Stomach (tissue), 9 donors: Measurements from ENCODE around the gene DNAJA3. TPM values are rescaled to one million over a fixed set of nuclear protein-coding genes. Genes with fewer than 3 reads are reported as not detected.

Experiments
- DNase-seq, 2 donors: peaks; one replicate each; pipeline versions ENCODE4 v3.0.0 to v3.0.0-alpha.2; 2013 to 2019
- H3K27ac ChIP-seq, 5 donors: fragments of 200-600 bp in 4 of 5; sonication (generic) in 4 of 5; one replicate each; pipeline ENCODE4 v1.5.1; 2013 to 2019; ENCODE audit warnings: mild to moderate bottlenecking in 1 of 5, moderate library complexity in 1 of 5
- H3K27me3 ChIP-seq, 3 donors: fragments of 200-600 bp; sonication (generic); one replicate each; pipeline ENCODE4 v1.5.1; 2017 to 2019; ENCODE audit warnings: mixed run types in 1 of 3
- H3K36me3 ChIP-seq, 4 donors: fragments of 200-600 bp; sonication (generic); 1 replicate in 3 of 4; 2 replicates in 1 of 4; pipeline ENCODE4 v1.5.1; 2016 to 2019
- H3K4me1 ChIP-seq, 4 donors: fragments of 200-600 bp; sonication (generic); one replicate each; pipeline ENCODE4 v1.5.1; 2016 to 2019
- H3K4me3 ChIP-seq, 4 donors: fragments of 200-600 bp; sonication (generic) in 3 of 4; one replicate each; pipeline ENCODE4 v1.5.1; 2016 to 2019; ENCODE audit warnings: mild to moderate bottlenecking in 1 of 4
- H3K9me3 ChIP-seq, 4 donors: fragments of 200-600 bp; sonication (generic); one replicate each; pipeline ENCODE4 v1.5.1; 2016 to 2019
- CTCF ChIP-seq, 7 experiments: fragments of 450-650 bp in 4 of 7; fragments of 200-600 bp in 3 of 7; sonication (generic) in 3 of 7; IDR thresholded peaks; one replicate each; pipeline ENCODE4 v1.5.1; 2016 to 2019; ENCODE audit warnings: antibody characterized with exemption in 7 of 7, control low read depth in 2 of 7, mild to moderate bottlenecking in 1 of 7
- EP300 ChIP-seq: sonication (generic); formaldehyde crosslinking; IDR thresholded peaks from one replicate; pipeline ENCODE4 v1.6.1; 2017; ENCODE audit warnings: antibody characterized with exemption
- POLR2A ChIP-seq, 4 donors: fragments of 450-650 bp; IDR thresholded peaks; one replicate each; pipeline ENCODE4 v1.6.1; 2016; ENCODE audit warnings: antibody characterized with exemption in 4 of 4, control low read depth in 2 of 4, mild to moderate bottlenecking in 1 of 4, moderate library complexity in 1 of 4
- POLR2AphosphoS5 ChIP-seq, 3 donors: sonication (generic); formaldehyde crosslinking; IDR thresholded peaks; one replicate each; pipeline ENCODE4 v1.6.1; 2016; ENCODE audit warnings: antibody characterized with exemption in 3 of 3
- WGBS, 5 donors: extraction: QIAGEN DNeasy Blood & Tissue Kit in 3 of 5; methylation state at CpG; one replicate each; pipeline versions ENCODE4 v1.1.5 to v1.1.7; 2013 to 2018; 5-methylcytosine and 5-hydroxymethylcytosine counted together
- intact Hi-C: fragments of 100-400 bp; cut with DNase I; formaldehyde crosslinking; loops from one replicate; pipeline ENCODE4 v1.15.1; 2023; ENCODE audit warnings: low total_unique reads
- polyA plus RNA-seq, 3 donors: library from polyadenylated mRNA; stranded (reverse); fragments of 200-250 nt; gene quantifications; one replicate each; pipeline ENCODE4 v1.2.3, GENCODE V29; 2013
- total RNA-seq, 5 donors: library from RNA; depleted of rRNA; stranded (reverse); fragments of >200 nt; gene quantifications; one replicate each; pipeline versions ENCODE4 v1.1.0 to v1.2.3, GENCODE V29; 2014 to 2016
- donor health status: healthy with polysubstance abuse.
- donor health status: Bipolar disorder and iron deficiency.
- donor health status: healthy.

DNAJA3 gene
- total and polyA plus RNA-seq, 8 donors, result 18.8 to 53.0 (median 29.2) TPM

- no peak overlapping the region for H3K4me3 ChIP-seq
- WGBS, 5 donors, result 82 to 89% (median 87%) methylated on average over 17 to 24 of the region's 24 CpGs
- H3K4me1 ChIP-seq, result peaks cover 4 to 18% (median 5%) of the 10 kb centered on the region in 4 donors
- peaks cover 35 to 92% (median 84%) of the 10 kb centered on the region in 4 donors for H3K36me3 ChIP-seq
- no peak overlapping the region for H3K27ac ChIP-seq
- no peak for DNase-seq
- TF ChIP-seq CTCF (IDR thresholded peaks at IDR 0.05), result no peak
- TF ChIP-seq EP300, result no peak
- TF ChIP-seq POLR2AphosphoS5 (IDR thresholded peaks at IDR 0.05), result no peak
- TF ChIP-seq POLR2A (IDR thresholded peaks at IDR 0.05), result no peak
- intact Hi-C loops, result loop anchor here (5.0 kb wide), 1 partner anchor 46 kb away; no protein-coding TSS in a partner anchor
- H3K9me3 ChIP-seq, result no peaks in the 10 kb centered on the region
- no peaks in the 10 kb centered on the region for H3K27me3 ChIP-seq
Measured at GRCh38 chr16:4403133-4403949, 22.3 kb upstream of the DNAJA3 start.

DNA sequence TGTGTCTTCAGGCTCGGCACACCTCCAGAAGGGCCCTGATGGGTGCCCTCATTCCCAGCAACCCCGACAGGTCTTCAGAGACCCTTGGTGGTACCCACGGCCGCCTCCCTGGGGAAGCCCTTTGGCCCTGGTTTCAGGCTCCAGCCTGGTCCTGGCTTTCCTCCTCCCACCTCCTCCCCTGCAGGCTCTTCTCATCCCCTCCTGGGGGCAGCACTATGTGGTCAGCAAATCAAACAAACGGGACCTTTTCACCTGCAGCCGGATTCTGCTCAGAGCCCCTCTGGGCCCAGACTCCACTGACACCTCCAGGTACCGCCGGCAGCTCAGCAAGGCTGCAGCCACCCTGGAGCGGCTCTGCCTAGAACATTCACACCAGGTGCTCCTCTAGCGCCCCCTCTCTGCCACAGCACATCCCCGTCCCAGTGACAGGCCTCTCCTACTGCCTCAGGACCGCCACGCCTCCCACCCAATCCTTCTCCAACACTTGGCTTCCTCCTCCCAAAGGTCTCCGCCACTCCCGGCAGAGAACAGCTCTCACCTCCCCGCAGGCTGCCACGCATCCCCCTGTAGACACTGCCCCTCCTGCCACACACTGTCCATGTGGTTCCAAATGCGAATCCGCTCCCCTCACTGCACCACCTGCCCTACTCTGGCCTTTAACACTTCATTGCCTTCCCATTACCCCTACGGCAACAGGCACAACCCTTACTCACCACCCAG lies 21.3 kb upstream of the DNAJA3 start:
- Histone ChIP-seq H3K36me3 (peaks cover 35 to 98% (median 83%) of the 10 kb centered on the region in 4 donors), H3K4me1 (peaks cover 5 to 26% (median 8%) of the 10 kb centered on the region in 4 donors), H3K27ac (no peak overlapping the region), H3K4me3 (no peak overlapping the region), H3K9me3 (no peaks in the 10 kb centered on the region), H3K27me3 (no peaks in the 10 kb centered on the region)
- intact Hi-C loops, result loop anchor here (5.0 kb wide), 1 partner anchor 47 kb away; no protein-coding TSS in a partner anchor
- TF ChIP-seq EP300 (no peak), POLR2AphosphoS5 (IDR thresholded peaks at IDR 0.05) (no peak), CTCF (IDR thresholded peaks at IDR 0.05) (peak in 4 of 7 experiments; percentile 48 to 72 (median 55))
- 69 to 78% (median 72%) methylated on average over 15 to 20 of the region's 20 CpGs for WGBS, 5 donors
- DNase-seq, result peak; percentile 60 to 73

DNA sequence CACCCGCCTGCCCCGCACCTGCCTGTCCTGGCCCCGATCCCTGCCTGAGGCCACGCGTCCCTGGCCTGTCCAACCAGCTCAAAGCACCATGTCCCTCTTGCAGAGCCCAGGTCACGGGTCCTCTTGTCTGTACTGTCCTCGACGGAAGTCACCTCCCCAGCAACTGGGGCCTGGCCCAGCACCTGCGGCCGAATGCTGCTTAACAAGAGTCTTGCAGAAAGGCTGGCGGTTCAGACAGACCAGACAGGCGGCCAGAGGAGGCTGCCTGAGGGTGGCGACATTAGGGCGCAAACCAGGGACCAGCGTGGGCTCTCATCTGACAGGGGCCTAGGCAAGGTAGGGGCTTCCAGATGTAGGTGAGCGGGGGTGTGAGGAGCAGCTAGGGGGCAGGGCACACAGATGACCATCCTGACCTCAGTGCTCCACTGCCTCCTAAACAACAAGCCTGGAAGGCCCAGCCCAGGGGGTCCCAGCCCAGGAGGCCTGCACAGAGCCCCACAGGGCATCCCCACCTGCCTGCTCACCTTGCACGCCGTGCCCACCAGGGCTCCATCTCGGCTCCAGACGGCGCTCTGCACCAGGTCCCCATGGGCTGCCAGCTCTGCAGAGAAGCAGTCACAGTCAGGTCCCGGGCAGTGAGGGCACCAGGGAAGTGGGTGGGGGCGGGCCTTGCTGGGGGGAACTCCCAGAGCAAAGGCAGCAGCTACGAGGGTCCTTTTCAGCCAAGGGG lies 20.5 kb upstream of the DNAJA3 start:
- H3K4me3 ChIP-seq, result no peak overlapping the region
- WGBS, 5 donors, result 86 to 92% (median 89%) methylated on average over 23 to 24 of the region's 24 CpGs
- no peaks in the 10 kb centered on the region for H3K27me3 ChIP-seq
- peaks cover 6 to 33% (median 10%) of the 10 kb centered on the region in 4 donors for H3K4me1 ChIP-seq
- H3K27ac ChIP-seq, result no peak overlapping the region
- intact Hi-C loops, result loop anchor here (5.0 kb wide), 1 partner anchor 48 kb away; no protein-coding TSS in a partner anchor
- H3K9me3 ChIP-seq, result no peaks in the 10 kb centered on the region
- TF ChIP-seq CTCF (IDR thresholded peaks at IDR 0.05) (no peak), EP300 (no peak), POLR2A (IDR thresholded peaks at IDR 0.05) (no peak), POLR2AphosphoS5 (IDR thresholded peaks at IDR 0.05) (no peak)
- peaks cover 35 to 95% (median 82%) of the 10 kb centered on the region in 4 donors for H3K36me3 ChIP-seq
- DNase-seq, result peak in 1 of 2 donors; percentile 9
